Inflammatory macrophage (primary cell): ENCODE results near the gene CHI3L1.

Source experiments
- DNase-seq, 2 donors: peaks; one replicate each; pipeline ENCODE4 v3.0.0-alpha.2; 2020 to 2022

The CHI3L1 gene

DNA sequence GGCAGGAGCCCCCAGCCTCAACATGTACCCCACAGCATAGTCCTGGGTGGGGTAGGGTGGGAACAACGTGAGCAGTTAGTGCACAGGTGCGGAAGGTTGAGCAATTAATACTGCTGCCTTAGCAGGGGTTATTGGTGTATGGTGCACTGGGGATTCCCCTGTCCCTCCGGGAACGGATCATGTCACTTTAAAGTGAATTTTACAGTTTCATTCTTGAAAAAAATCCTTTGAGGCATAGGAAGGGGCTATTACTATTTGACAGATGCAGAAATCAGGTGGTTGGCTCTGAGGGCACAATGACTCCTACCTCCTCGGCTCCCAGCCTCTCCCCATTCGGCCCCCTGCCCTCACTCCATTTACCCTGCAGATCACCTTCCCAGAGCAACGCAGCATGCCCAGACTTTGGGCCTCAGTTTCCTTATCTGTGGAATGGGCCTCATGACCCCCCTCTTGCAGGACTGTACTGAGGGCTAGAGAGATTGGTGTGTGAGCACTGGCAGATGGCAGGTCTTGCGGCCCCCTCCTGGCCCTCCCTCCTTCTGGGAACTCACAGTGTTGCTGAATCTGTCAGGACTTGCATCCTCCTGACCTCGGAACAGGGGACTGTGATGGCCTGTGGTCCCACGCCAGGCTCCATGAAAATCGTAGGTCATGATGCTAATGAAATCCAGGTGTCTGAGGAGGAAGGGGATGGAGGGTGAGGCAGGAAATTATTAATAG is 5.7 kb downstream of the CHI3L1 start:
- no peak for DNase-seq

GRCh38 chr1:203179667-203180005 is 6.9 kb downstream of the CHI3L1 start:
- no peak for DNase-seq

DNA sequence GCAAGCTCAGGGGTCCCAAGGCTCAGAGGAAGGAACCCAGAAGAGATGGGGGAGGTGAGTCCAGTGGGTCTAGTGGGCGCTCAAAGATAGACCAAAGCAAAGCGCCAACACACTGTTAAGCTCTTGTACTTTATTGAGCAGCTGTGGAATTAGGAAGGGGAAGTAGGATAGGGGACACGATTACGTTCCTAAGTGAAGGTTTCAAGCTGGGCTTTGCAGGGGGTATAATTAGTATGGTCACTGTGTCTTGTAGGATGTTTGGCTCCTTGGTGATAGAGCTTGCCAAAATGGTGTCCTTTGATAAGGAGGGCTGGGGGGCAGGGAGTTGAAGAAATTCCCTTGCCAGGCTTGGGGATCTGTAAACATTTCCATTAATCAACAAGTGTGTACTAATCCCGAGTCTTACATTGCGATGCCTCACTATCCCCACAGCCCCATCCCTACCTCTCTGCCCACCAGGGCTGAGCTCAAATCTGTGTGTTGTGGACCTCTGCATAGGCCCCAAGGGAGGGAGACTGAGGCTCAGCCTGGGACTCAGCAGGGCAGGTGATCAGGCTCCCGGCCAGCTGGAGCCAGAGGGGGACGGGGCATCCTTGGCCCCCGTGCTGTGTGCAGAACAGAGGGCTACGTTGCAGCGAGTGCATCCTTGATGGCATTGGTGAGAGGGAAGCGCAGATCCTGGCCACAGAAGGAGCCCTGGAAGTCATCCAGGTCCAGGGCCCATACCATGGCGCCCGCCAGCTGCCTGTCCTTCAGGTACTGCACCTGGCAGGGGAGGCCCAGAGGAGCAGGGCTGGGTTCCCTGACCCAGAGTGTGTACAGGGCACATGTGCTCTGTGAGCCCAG is 7.5 kb downstream of the CHI3L1 start:
- DNase-seq: no peak

GRCh38 chr1:203178083-203178482 is 8.4 kb downstream of the CHI3L1 start:
- no peak for DNase-seq

- DNase-seq: peak; percentile 37 to 78
Measured at GRCh38 chr1:203177470-203178039, 8.9 kb downstream of the CHI3L1 start.

GRCh38 chr1:203177036-203177405 is 9.5 kb downstream of the CHI3L1 start:
- peak in 1 of 2 donors; percentile 59 for DNase-seq

DNA sequence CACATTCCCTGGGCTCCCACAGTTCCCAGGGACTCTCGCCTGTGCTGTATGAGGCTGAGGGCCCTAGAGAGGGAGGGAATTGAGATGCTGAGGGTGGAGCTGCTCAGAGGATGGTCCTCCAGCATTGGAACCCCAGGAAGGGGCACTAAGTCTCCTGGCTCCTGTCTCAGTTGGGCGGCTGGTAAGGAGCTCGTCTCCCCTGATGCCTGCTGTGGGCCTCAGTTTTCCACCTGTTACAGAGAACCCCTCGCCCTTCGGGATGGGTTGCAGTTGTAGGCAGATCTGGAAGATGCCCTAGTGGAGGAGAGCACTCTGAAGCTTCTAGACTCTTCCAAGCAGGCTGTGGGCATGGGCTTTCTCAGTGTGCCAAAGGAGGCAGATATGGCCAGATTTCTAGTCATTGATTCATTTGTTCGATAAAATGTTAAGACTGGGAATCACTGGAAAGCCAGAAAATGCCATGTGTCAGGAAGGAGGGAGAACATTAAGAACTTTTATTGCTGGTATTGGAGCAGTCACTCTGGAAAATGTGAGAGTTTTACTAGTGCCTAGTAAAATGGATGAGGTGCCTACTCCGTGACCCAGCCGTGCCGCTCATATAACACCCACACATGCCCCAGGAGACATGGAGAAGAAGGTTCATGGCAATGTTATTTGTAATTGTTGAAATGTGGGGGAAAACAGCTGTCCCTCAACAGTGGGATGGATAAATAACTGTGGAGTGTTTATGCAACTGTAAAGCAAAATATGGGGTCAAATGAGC is 10.1 kb downstream of the CHI3L1 start:
- DNase-seq: peak in 1 of 2 donors; percentile 57

- DNase-seq: peak; percentile 71 to 86
Measured at GRCh38 chr1:203175827-203176241, 10.7 kb downstream of the CHI3L1 start.

DNA sequence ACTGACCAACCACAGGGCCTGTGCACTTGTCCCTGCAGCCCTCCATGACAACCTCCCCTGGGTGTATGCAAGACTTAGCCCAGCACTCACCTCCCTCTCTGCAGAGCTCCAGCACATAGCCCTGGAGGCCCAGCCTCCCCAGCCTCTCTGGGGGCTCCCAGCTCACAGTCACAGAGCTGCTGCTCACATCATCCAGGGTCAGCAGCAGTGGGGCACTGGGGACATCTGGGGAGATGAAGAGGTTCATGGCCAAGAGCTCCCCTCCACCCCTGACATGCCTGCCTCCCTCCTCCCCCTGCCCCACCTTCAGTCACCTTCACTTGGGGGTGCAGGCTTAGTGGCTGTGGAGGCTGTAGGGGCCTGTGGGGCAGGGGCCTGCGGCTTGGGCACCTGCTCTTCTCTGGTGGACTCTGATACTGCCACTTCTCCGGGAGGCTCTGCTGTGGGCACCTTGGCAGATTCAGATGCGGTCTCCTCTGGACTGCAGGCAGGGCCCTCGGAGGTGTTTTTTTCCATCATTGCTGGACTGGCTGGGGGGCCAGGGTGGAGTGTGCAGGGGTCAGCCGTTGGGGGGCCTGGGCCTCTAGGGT is 11.2 kb downstream of the CHI3L1 start, which contains the start of gene MYBPH:
Gene MYBPH, minus strand, starts transcription at position 590 of the 590 bp plus-strand sequence. Its CDS starts 71 bp downstream, at position 519.
- no peak for DNase-seq

DNA sequence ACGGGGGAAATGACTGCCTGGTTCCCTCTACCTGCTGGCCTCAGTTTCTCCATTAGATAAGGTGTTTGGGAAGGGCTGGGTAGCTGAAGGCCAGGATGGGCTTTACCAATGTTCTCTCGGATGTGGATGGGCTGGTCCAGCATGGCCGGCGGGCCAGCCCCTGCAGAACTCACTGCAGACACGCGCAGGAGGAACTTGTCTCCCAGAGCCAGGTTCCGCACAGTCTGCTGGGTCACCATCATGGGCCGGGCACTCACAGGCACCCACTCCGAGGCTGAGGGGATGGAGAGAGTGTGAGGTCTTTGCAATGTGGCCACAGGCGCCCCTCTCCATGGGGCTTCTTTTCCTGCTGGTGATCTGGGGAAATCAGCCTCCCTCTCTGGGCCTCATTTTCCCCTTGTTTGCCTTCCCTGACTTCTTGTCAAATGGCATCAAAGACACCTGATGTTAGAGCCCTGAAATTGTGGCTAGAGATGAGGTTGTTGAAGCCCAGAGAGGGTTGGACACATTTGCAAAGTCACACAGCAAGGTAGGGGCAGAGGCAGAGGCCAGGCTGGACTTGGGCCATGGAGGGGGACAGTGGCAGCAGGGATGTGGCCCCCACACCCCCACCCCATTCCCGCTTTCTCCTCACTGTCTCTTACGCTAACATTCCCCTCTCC is 12.0 kb downstream of the CHI3L1 start:
- DNase-seq: no peak

GRCh38 chr1:203173566-203173965 is 12.9 kb downstream of the CHI3L1 start:
- DNase-seq: no peak

GRCh38 chr1:203173011-203173555 is 13.4 kb downstream of the CHI3L1 start:
- no peak for DNase-seq

- peak; percentile 57 to 65 for DNase-seq
Measured at GRCh38 chr1:203172184-203173010, 14.1 kb downstream of the CHI3L1 start.

GRCh38 chr1:203171341-203172183 is 14.9 kb downstream of the CHI3L1 start:
- no peak for DNase-seq

- no peak for DNase-seq
Measured at GRCh38 chr1:203170625-203171330, 15.7 kb downstream of the CHI3L1 start.

DNA sequence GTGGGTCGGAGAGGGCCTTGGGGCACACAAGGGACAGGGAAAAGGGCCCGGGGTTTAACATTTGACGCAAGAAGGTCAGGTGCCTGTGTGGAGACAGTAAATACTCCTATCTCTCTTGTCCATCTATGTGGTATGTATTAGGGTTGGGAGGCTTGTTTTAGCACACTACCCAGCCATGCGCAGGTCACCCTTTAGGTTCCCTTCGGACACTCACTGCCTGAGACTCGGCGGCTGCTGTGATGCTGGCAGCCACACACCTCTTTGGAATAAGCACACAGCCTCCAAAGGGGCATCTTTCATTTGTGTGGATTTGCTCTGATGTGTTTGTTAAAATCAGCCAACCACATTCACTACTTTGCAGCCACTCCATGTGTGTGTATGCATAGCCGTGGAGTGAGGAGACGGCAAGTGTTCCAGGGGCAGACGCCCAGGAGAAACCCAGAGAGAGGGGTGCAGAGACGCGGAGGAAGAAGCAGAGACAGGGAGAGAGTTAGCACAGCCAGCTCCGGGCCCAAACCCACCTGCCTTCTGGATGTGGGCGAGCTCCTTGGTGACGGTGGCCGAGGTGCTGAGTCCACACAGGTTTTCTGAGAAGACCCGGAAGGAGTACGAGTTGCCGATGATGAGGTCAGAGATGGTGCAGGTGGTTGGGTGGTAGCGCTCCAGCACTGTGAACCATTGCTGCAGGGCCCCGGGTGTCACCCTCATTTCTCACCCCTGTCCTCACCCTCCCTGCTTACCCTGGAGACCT is 16.6 kb downstream of the CHI3L1 start:
- DNase-seq: no peak

- DNase-seq: no peak
Measured at GRCh38 chr1:203168991-203169390, 17.5 kb downstream of the CHI3L1 start.

DNA sequence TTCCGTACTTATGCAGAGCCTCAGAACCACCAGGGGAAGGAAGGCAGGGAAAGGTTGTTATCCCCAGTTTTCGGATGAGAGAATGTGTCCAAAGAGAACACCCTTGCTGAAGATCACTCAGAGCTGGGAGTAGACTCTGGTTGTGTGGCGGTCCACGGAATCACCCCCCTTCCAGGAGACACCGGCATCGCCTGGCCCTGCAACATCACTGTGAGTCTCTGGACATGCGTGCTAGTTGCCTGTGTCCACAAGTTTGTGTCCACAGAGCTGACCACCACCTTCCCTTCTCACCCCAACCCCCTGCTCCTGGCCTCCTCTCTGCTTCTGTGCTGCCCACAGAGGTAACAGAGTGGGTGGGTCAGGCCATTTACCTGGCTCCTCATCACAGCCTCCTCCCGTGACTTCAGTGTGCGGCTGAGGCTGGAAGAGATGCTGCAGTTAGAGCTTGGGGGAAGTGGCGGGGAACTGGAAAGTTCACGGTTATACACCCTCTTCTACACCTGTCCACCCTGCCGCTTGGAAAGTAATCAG is 18.2 kb downstream of the CHI3L1 start:
- DNase-seq: no peak
